ENCODE measurements around the gene SERPINA1.

The SERPINA1 gene

GRCh38 chr14:94394025-94394493, 5.7 kb upstream of the SERPINA1 start:
- ATAC-seq (ENCODE audit: low read depth) (no peak), DNase-seq (ENCODE audit: low spot score in 2 of 2) (no peak)

GRCh38 chr14:94393474-94393873, 5.1 kb upstream of the SERPINA1 start:
- Mint-ChIP-seq H3K9me3 (no peaks in the 10 kb centered on the region), H3K4me3 (no peak overlapping the region), H3K27ac (no peak overlapping the region), H3K36me3 (no peaks in the 10 kb centered on the region), H3K4me1 (no peaks in the 10 kb centered on the region), H3K27me3 (no peaks in the 10 kb centered on the region)
- ATAC-seq (ENCODE audit: low read depth), result no peak
- no peak for DNase-seq (ENCODE audit: low spot score in 2 of 2)

More at GRCh38 chr14:94394025-94394493, 5.7 kb upstream of the SERPINA1 start:
- Mint-ChIP-seq H3K27me3 (no peaks in the 10 kb centered on the region), H3K9me3 (no peaks in the 10 kb centered on the region), H3K4me3 (no peak overlapping the region), H3K36me3 (no peaks in the 10 kb centered on the region), H3K27ac (no peak overlapping the region), H3K4me1 (no peaks in the 10 kb centered on the region)

- Mint-ChIP-seq H3K36me3 (no peaks in the 10 kb centered on the region), H3K27ac (no peak overlapping the region), H3K4me1 (no peaks in the 10 kb centered on the region), H3K27me3 (no peaks in the 10 kb centered on the region), H3K4me3 (no peak overlapping the region), H3K9me3 (no peaks in the 10 kb centered on the region)
- ATAC-seq (ENCODE audit: low read depth) (peak; percentile 64), DNase-seq (ENCODE audit: low spot score in 2 of 2) (no peak)
Observed at GRCh38 chr14:94392510-94392935, 4.1 kb upstream of the SERPINA1 start.

- no peak for DNase-seq (ENCODE audit: low spot score in 2 of 2)
- Mint-ChIP-seq H3K27ac (no peak overlapping the region), H3K36me3 (no peaks in the 10 kb centered on the region), H3K4me1 (no peaks in the 10 kb centered on the region), H3K27me3 (no peaks in the 10 kb centered on the region), H3K9me3 (no peaks in the 10 kb centered on the region), H3K4me3 (no peak overlapping the region)
- no peak for ATAC-seq (ENCODE audit: low read depth)
Observed at GRCh38 chr14:94391281-94391975, 3.0 kb upstream of the SERPINA1 start.

GRCh38 chr14:94390372-94391086, 2.1 kb upstream of the SERPINA1 start:
- H3K4me1 Mint-ChIP-seq, result no peaks in the 10 kb centered on the region
- no peaks in the 10 kb centered on the region for H3K27me3 Mint-ChIP-seq
- ATAC-seq (ENCODE audit: low read depth) (no peak), DNase-seq (ENCODE audit: low spot score in 2 of 2) (no peak)
- H3K4me3 Mint-ChIP-seq, result no peak overlapping the region
- H3K27ac Mint-ChIP-seq, result no peak overlapping the region
- no peaks in the 10 kb centered on the region for H3K36me3 Mint-ChIP-seq
- no peaks in the 10 kb centered on the region for H3K9me3 Mint-ChIP-seq

GRCh38 chr14:94389731-94390371, 1.4 kb upstream of the SERPINA1 start:
- H3K9me3 Mint-ChIP-seq, result no peaks in the 10 kb centered on the region
- no peaks in the 10 kb centered on the region for H3K27me3 Mint-ChIP-seq
- no peak for ATAC-seq (ENCODE audit: low read depth)
- no peak overlapping the region for H3K4me3 Mint-ChIP-seq
- DNase-seq (ENCODE audit: low spot score in 2 of 2), result no peak
- H3K27ac Mint-ChIP-seq, result no peak overlapping the region
- H3K36me3 Mint-ChIP-seq, result no peaks in the 10 kb centered on the region
- no peaks in the 10 kb centered on the region for H3K4me1 Mint-ChIP-seq

GRCh38 chr14:94389104-94389469, 685 bp upstream of the SERPINA1 start:
- Mint-ChIP-seq H3K4me3 (no peak overlapping the region), H3K27me3 (no peaks in the 10 kb centered on the region), H3K9me3 (no peaks in the 10 kb centered on the region), H3K27ac (no peak overlapping the region), H3K36me3 (no peaks in the 10 kb centered on the region), H3K4me1 (no peaks in the 10 kb centered on the region)
- ATAC-seq (ENCODE audit: low read depth), result no peak
- DNase-seq (ENCODE audit: low spot score in 2 of 2), result no peak

- no peaks in the 10 kb centered on the region for H3K9me3 Mint-ChIP-seq
- no peak for ATAC-seq (ENCODE audit: low read depth)
Observed at GRCh38 chr14:94388027-94388383, 397 bp downstream of the SERPINA1 start.

GRCh38 chr14:94387051-94388026, 1.1 kb downstream of the SERPINA1 start:
- no peak overlapping the region for H3K27ac Mint-ChIP-seq
- H3K4me1 Mint-ChIP-seq, result no peaks in the 10 kb centered on the region
- no peaks in the 10 kb centered on the region for H3K27me3 Mint-ChIP-seq
- H3K4me3 Mint-ChIP-seq, result no peak overlapping the region
- no peaks in the 10 kb centered on the region for H3K36me3 Mint-ChIP-seq
- no peaks in the 10 kb centered on the region for H3K9me3 Mint-ChIP-seq
- no peak for DNase-seq (ENCODE audit: low spot score in 2 of 2)
- ATAC-seq (ENCODE audit: low read depth), result no peak

More at GRCh38 chr14:94388027-94388383, 397 bp downstream of the SERPINA1 start:
- H3K36me3 Mint-ChIP-seq, result no peaks in the 10 kb centered on the region
- H3K27ac Mint-ChIP-seq, result no peak overlapping the region
- DNase-seq (ENCODE audit: low spot score in 2 of 2), result no peak
- no peaks in the 10 kb centered on the region for H3K27me3 Mint-ChIP-seq
- no peak overlapping the region for H3K4me3 Mint-ChIP-seq
- H3K4me1 Mint-ChIP-seq, result no peaks in the 10 kb centered on the region

- H3K4me3 Mint-ChIP-seq, result no peak overlapping the region
- ATAC-seq (ENCODE audit: low read depth), result no peak
Observed at GRCh38 chr14:94386085-94387031, 2.0 kb downstream of the SERPINA1 start.

GRCh38 chr14:94385553-94386057, 2.8 kb downstream of the SERPINA1 start:
- Mint-ChIP-seq H3K27me3 (no peaks in the 10 kb centered on the region), H3K36me3 (no peaks in the 10 kb centered on the region), H3K4me1 (no peaks in the 10 kb centered on the region), H3K9me3 (no peaks in the 10 kb centered on the region), H3K27ac (no peak overlapping the region), H3K4me3 (no peak overlapping the region)
- ATAC-seq (ENCODE audit: low read depth), result no peak
- DNase-seq (ENCODE audit: low spot score in 2 of 2), result no peak

More at GRCh38 chr14:94386085-94387031, 2.0 kb downstream of the SERPINA1 start:
- H3K9me3 Mint-ChIP-seq, result no peaks in the 10 kb centered on the region
- H3K27me3 Mint-ChIP-seq, result no peaks in the 10 kb centered on the region
- no peak for DNase-seq (ENCODE audit: low spot score in 2 of 2)
- no peaks in the 10 kb centered on the region for H3K4me1 Mint-ChIP-seq
- no peak overlapping the region for H3K27ac Mint-ChIP-seq
- no peaks in the 10 kb centered on the region for H3K36me3 Mint-ChIP-seq

GRCh38 chr14:94384342-94384741, 4.1 kb downstream of the SERPINA1 start:
- no peaks in the 10 kb centered on the region for H3K27me3 Mint-ChIP-seq
- no peak overlapping the region for H3K4me3 Mint-ChIP-seq
- H3K4me1 Mint-ChIP-seq, result no peaks in the 10 kb centered on the region

More at GRCh38 chr14:94384342-94384741, 4.1 kb downstream of the SERPINA1 start:
- ATAC-seq (ENCODE audit: low read depth) (no peak), DNase-seq (ENCODE audit: low spot score in 2 of 2) (no peak)
- Mint-ChIP-seq H3K27ac (no peak overlapping the region), H3K9me3 (no peaks in the 10 kb centered on the region), H3K36me3 (no peaks in the 10 kb centered on the region)
